ENCODE data around the gene METTL8. TPM values are rescaled to one million over a fixed set of nuclear protein-coding genes. Genes with fewer than 3 reads are reported as not detected.

The METTL8 gene
- total RNA-seq = 23.7 and 38.0 TPM in 2 replicates

GRCh38 chr2:171433763-171434012 lies at the start of gene METTL8:
TSS of gene METTL8 (minus strand) at chr2:171433990. CDS start at chr2:171392185, 41,805 bp downstream.

DNA sequence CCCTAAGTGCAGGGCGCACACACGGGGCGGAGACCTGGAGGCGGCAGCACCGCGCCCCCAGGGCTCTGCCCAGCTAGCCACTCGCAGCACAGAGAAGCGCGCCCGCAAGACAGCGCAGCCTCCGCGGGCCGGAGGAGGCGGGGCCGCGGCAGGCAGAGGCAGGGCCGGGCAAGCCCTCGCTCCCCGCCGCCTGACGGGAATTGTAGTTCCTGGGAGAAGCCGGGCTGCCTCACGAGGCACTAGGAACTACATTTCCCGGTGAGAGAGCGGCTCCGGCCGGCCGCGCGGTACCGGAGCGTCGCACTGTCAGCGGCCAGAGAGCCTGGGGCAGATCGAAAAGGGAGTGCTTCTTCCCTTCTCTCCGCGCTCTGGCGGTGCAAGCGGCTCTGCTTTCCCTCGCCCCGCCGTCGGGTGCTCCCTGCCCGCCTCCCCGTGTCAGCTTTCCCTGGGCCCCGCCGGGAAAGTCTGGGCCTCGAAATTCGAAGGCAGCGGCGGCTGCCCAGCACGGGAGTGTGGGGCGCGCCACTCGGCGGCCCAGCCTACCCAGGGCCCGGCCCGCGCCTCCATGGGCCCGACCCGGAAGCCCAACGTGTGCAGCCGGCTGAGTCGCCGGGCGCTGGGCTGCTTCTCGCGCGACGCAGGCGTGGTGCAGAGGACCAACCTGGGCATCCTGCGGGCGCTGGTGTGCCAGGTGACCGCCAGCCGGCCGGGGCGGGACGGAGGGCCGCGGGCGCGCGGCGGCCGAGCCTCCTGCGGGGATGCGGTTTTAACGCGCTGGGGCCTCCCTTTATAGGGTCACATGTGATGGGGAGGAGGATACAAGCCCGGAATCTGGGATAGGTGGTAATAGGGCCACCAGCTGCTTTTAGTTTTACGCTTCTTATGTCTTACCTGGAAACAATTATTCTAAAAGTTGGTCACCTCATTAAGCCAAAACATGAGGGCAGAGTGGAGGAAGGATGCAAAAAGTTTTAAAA lies 511 bp upstream of the METTL8 start, which contains the start of gene DCAF17:
TSS of gene DCAF17 (plus strand) at position 214 of the 977 bp plus-strand sequence. CDS start at position 566, 352 bp downstream.

Other genes starting within 250 kb of the METTL8 start
- gene DCAF17, start 236 bp upstream of the METTL8 start, total RNA-seq = 14.0 and 18.4 TPM in 2 replicates
- gene CYBRD1, start 88.5 kb upstream of the METTL8 start, total RNA-seq = 14.0 and 31.9 TPM in 2 replicates

Data from epithelial cell of umbilical artery (primary cell).